Gastrocnemius medialis (tissue), 4 donors: ENCODE measurements around the gene KCNAB1.

ENCODE experiments used
- CTCF ChIP-seq, 5 experiments: fragments of 450-650 bp in 3 of 5; fragments of 200-600 bp in 2 of 5; sonication (generic) in 2 of 5; IDR thresholded peaks in 4 of 5; conservative IDR thresholded peaks in 1 of 5; 1 replicate in 4 of 5; 2 replicates in 1 of 5; pipeline ENCODE4 v1.5.1; 2016 to 2019; ENCODE audit warnings: antibody characterized with exemption in 5 of 5, mild to moderate bottlenecking in 3 of 5, moderate library complexity in 3 of 5
- POLR2A ChIP-seq, 2 donors: fragments of 450-650 bp; IDR thresholded peaks; one replicate each; pipeline ENCODE4 v1.6.1; 2017; ENCODE audit warnings: antibody characterized with exemption in 2 of 2, mild to moderate bottlenecking in 2 of 2, moderate library complexity in 2 of 2

DNA sequence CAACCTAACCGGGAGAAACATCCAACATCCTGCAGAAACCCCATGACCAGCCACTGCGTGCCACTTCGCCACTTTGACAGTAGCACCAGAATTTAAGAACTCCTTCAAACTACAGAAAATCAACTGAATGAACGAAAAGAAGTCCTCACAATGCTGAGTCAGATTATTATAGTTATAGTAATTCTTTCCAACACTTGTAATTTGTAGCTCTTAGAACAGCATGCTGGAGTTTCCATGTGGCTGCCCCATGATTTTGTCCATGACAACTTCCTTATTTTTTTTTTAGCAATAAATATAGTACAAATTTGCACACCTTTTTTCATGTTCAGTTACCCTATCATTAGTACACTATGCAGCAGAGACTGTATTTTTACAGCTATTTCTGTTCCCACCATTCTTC is 460.7 kb downstream of the KCNAB1 start:
- TF ChIP-seq CTCF (IDR thresholded peaks at IDR 0.05 in 4 of 5, conservative IDR thresholded peaks at IDR 0.05 in 1 of 5) (no peak), POLR2A (IDR thresholded peaks at IDR 0.05) (no peak)
